ENCODE data around the gene CNOT3. TPM values are rescaled to one million over a fixed set of nuclear protein-coding genes. Genes with fewer than 3 reads are reported as not detected.

CNOT3 gene
- total and polyA plus RNA-seq, 2 experiments from 2014 or later, result 12.0 to 50.1 TPM

DNA sequence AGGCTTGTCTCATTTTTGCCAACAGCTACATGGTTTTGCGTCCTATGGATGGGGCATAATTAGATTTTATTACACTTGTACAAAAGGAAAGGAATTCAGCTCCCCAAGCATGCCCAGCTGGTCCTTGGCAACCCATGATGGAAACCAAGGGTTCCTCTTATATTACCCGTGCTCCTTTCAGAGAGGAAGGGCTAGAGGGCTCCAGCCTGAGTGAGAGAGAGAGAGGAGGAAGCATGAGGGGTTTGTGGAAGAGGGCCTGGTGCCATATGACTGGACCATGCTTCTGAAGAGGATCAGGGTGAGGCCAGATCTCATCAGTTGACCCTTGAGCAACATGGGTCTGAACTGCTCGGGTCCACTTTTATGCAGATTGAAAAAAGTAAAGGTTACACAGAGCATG is 59.6 kb downstream of the CNOT3 start:
- TF ChIP-seq EZH2 (IDR thresholded peaks at IDR 0.05; ENCODE audit: borderline replicate concordance) (no peak), EZH2phosphoT487 (IDR thresholded peaks at IDR 0.05; ENCODE audit: low read depth, severe bottlenecking, unreplicated experiment) (no peak)
- TF ChIP-seq, protein P1, sequence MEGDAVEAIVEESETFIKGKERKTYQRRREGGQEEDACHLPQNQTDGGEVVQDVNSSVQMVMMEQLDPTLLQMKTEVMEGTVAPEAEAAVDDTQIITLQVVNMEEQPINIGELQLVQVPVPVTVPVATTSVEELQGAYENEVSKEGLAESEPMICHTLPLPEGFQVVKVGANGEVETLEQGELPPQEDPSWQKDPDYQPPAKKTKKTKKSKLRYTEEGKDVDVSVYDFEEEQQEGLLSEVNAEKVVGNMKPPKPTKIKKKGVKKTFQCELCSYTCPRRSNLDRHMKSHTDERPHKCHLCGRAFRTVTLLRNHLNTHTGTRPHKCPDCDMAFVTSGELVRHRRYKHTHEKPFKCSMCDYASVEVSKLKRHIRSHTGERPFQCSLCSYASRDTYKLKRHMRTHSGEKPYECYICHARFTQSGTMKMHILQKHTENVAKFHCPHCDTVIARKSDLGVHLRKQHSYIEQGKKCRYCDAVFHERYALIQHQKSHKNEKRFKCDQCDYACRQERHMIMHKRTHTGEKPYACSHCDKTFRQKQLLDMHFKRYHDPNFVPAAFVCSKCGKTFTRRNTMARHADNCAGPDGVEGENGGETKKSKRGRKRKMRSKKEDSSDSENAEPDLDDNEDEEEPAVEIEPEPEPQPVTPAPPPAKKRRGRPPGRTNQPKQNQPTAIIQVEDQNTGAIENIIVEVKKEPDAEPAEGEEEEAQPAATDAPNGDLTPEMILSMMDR (IDR thresholded peaks at IDR 0.05; ENCODE audit: poor library complexity), result no peak
- H3K79me2 ChIP-seq, result peaks cover 36% of the 10 kb centered on the region
- H3K9me3 ChIP-seq (ENCODE audit: low read depth), result no peaks in the 10 kb centered on the region
- no peaks in the 10 kb centered on the region for H3K36me3 ChIP-seq (replicated peaks; ENCODE audit: insufficient read depth, low read depth)
- peaks cover 11% of the 10 kb centered on the region for H4K20me1 ChIP-seq (ENCODE audit: insufficient read depth, poor library complexity, severe bottlenecking)
- H3K4me3 ChIP-seq, result no peak overlapping the region
- no peaks in the 10 kb centered on the region for H3K9me2 ChIP-seq (replicated peaks; ENCODE audit: insufficient read depth)
- H3K27me3 ChIP-seq, result no peaks in the 10 kb centered on the region
- H3K4me1 ChIP-seq (ENCODE audit: insufficient read depth), result peaks cover 10% of the 10 kb centered on the region
- H3K27ac ChIP-seq, result no peak overlapping the region
- H3K4me2 ChIP-seq, result no peak overlapping the region
- no peak for DNase-seq (ENCODE audit: low spot score)
- WGBS (ENCODE audit: low lambda C conversion rate, missing lambda C conversion rate), result 91% methylated on average over 3 of the region's 3 CpGs
- no peak overlapping the region for H2AFZ ChIP-seq

DNA sequence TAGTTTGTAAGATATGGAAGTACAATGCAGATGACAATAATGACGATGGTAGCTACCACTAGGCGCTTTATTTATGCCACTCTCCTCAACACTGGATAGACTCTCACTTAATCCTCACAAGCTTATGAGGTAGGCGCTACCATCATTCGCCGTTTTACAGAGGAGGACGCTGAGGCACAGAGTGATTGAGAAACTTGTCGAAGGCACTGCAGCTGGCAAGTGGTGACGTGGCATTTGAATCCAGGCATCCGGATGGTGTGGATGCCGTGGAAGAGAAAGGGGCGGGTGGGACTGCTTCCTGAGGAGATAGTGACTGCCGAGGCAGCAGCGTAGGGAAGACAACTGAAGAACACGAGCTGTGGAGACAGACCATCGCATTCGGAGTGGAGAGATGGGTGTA is 61.8 kb downstream of the CNOT3 start:
- Histone ChIP-seq H3K4me1 (ENCODE audit: insufficient read depth) (peaks cover 25% of the 10 kb centered on the region), H4K20me1 (ENCODE audit: insufficient read depth, poor library complexity, severe bottlenecking) (peaks cover 34% of the 10 kb centered on the region), H3K4me3 (no peak overlapping the region), H2AFZ (no peak overlapping the region), H3K27me3 (no peaks in the 10 kb centered on the region), H3K9me3 (ENCODE audit: low read depth) (no peaks in the 10 kb centered on the region), H3K4me2 (no peak overlapping the region), H3K27ac (peak overlapping the region; percentile 97), H3K36me3 (replicated peaks; ENCODE audit: insufficient read depth, low read depth) (peaks cover 4% of the 10 kb centered on the region), H3K9me2 (replicated peaks; ENCODE audit: insufficient read depth) (no peaks in the 10 kb centered on the region), H3K79me2 (peaks cover 37% of the 10 kb centered on the region)
- 91% methylated on average over 16 of the region's 16 CpGs for WGBS (ENCODE audit: low lambda C conversion rate, missing lambda C conversion rate)
- TF ChIP-seq EZH2phosphoT487 (IDR thresholded peaks at IDR 0.05; ENCODE audit: low read depth, severe bottlenecking, unreplicated experiment) (no peak), EZH2 (IDR thresholded peaks at IDR 0.05; ENCODE audit: borderline replicate concordance) (no peak)
- TF ChIP-seq, protein P1 (IDR thresholded peaks at IDR 0.05; ENCODE audit: poor library complexity), result no peak
- DNase-seq (ENCODE audit: low spot score), result no peak

DNA sequence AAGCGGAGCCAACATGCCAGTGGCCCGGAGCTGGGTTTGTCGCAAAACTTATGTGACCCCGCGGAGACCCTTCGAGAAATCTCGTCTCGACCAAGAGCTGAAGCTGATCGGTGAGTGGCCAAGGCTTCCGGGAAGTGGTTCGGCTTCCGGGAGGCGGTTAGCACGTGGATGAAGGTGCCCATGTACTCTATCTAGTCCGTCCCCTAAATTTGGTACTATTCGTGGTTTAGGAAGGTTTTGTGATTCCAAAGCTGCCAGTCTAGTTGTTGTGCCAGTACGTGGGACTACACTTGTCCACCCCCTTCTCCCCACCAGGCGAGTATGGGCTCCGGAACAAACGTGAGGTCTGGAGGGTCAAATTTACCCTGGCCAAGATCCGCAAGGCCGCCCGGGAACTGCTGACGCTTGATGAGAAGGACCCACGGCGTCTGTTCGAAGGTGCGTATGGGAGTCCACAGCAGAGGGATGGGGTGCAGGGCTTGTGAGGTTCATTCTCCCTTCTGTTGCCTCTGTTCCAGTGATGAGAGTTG is 63.7 kb downstream of the CNOT3 start:
- H3K9me3 ChIP-seq (ENCODE audit: low read depth), result no peaks in the 10 kb centered on the region
- H4K20me1 ChIP-seq (ENCODE audit: insufficient read depth, poor library complexity, severe bottlenecking), result peaks cover 52% of the 10 kb centered on the region
- H3K27me3 ChIP-seq, result no peaks in the 10 kb centered on the region
- TF ChIP-seq EZH2phosphoT487 (IDR thresholded peaks at IDR 0.05; ENCODE audit: low read depth, severe bottlenecking, unreplicated experiment) (no peak), EZH2 (IDR thresholded peaks at IDR 0.05; ENCODE audit: borderline replicate concordance) (no peak)
- TF ChIP-seq, protein P1 (IDR thresholded peaks at IDR 0.05; ENCODE audit: poor library complexity), result no peak
- H3K4me3 ChIP-seq, result peak overlapping the region; percentile 55
- H3K27ac ChIP-seq, result peak overlapping the region; percentile 97
- no peak overlapping the region for H2AFZ ChIP-seq
- peaks cover 55% of the 10 kb centered on the region for H3K79me2 ChIP-seq
- no peaks in the 10 kb centered on the region for H3K9me2 ChIP-seq (replicated peaks; ENCODE audit: insufficient read depth)
- DNase-seq (ENCODE audit: low spot score), result no peak
- peak overlapping the region; percentile 86 for H3K4me2 ChIP-seq
- 5% methylated on average over 28 of the region's 28 CpGs for WGBS (ENCODE audit: low lambda C conversion rate, missing lambda C conversion rate)
- H3K36me3 ChIP-seq (replicated peaks; ENCODE audit: insufficient read depth, low read depth), result peaks cover 4% of the 10 kb centered on the region
- peaks cover 28% of the 10 kb centered on the region for H3K4me1 ChIP-seq (ENCODE audit: insufficient read depth)
